SK-N-SH treated with all-trans-retinoic acid at 6 μM for 48 hours (cell line): ENCODE results near the gene NEGR1.

ENCODE experiments used
- ATAC-seq: fragments of 200-7000 bp; cut with Tn5 transposase; 3 replicates; pipeline ENCODE4 v1.9.1; 2020; ENCODE audit warnings: mild to moderate bottlenecking, moderate library complexity
- ARNTL ChIP-seq: fragments of 450-650 bp; formaldehyde crosslinking; IDR thresholded peaks from 2 replicates; pipeline ENCODE4 v1.5.0; 2020; ENCODE audit warnings: low read depth, mild to moderate bottlenecking, moderate library complexity, borderline replicate concordance
- BACH2 ChIP-seq: fragments of 250-450 bp; sonication (Bioruptor Pico); IDR thresholded peaks from 2 replicates; pipeline ENCODE4 v1.9.0; 2021; ENCODE audit warnings: mild to moderate bottlenecking, borderline replicate concordance
- CREB5 ChIP-seq: fragments of 250-450 bp; sonication (Bioruptor Pico); IDR thresholded peaks from 2 replicates; pipeline ENCODE4 v1.5.1; 2020; ENCODE audit warnings: low read depth, mild to moderate bottlenecking, moderate library complexity
- CSDC2 ChIP-seq: fragments of 250-450 bp; sonication (Bioruptor Pico); IDR thresholded peaks from 2 replicates; pipeline ENCODE4 v1.5.0; 2020; ENCODE audit warnings: mild to moderate bottlenecking, moderate library complexity
- ESRRG ChIP-seq: fragments of 250-450 bp; sonication (Bioruptor Pico); IDR thresholded peaks from 2 replicates; pipeline ENCODE4 v1.6.1; 2021; ENCODE audit warnings: mild to moderate bottlenecking
- GLIS3 ChIP-seq: fragments of 250-450 bp; sonication (Bioruptor Pico); IDR thresholded peaks from 2 replicates; pipeline ENCODE4 v1.5.0; 2020; ENCODE audit warnings: mild to moderate bottlenecking, moderate library complexity
- ISL1 ChIP-seq: fragments of 250-450 bp; sonication (Bioruptor Pico); IDR thresholded peaks from 2 replicates; pipeline ENCODE4 v2.1.2; 2022; ENCODE audit warnings: mild to moderate bottlenecking, moderate library complexity
- OSR1 ChIP-seq: fragments of 250-450 bp; sonication (Bioruptor Pico); IDR thresholded peaks from 2 replicates; pipeline ENCODE4 v1.8.0; 2022; ENCODE audit warnings: moderate library complexity, mild to moderate bottlenecking, inconsistent platforms
- PATZ1 ChIP-seq: fragments of 250-450 bp; sonication (Bioruptor Pico); IDR thresholded peaks from 2 replicates; pipeline ENCODE4 v1.8.0; 2020; ENCODE audit warnings: mild to moderate bottlenecking, moderate library complexity, borderline replicate concordance
- RARB ChIP-seq: fragments of 250-450 bp; sonication (Bioruptor Pico); IDR thresholded peaks from 2 replicates; pipeline ENCODE4 v1.8.0; 2021; ENCODE audit warnings: mild to moderate bottlenecking, moderate library complexity
- SNAI2 ChIP-seq: fragments of 250-450 bp; sonication (Bioruptor Pico); IDR thresholded peaks from 2 replicates; pipeline ENCODE4 v1.5.0; 2020; ENCODE audit warnings: mild to moderate bottlenecking, moderate library complexity
- TCF4 ChIP-seq: fragments of 250-450 bp; sonication (Bioruptor Pico); IDR thresholded peaks from 2 replicates; pipeline ENCODE4 v1.8.0; 2021; ENCODE audit warnings: mild to moderate bottlenecking, moderate library complexity, borderline replicate concordance
- TOX ChIP-seq: fragments of 250-450 bp; sonication (Bioruptor Pico); IDR thresholded peaks from 2 replicates; pipeline ENCODE4 v1.8.0; 2021; ENCODE audit warnings: mild to moderate bottlenecking, moderate library complexity, borderline replicate concordance
- TSHZ2 ChIP-seq: fragments of 250-450 bp; sonication (Bioruptor Pico); IDR thresholded peaks from 2 replicates; pipeline ENCODE4 v1.5.0; 2020; ENCODE audit warnings: mild to moderate bottlenecking, moderate library complexity
- ZC3H10 ChIP-seq: fragments of 250-450 bp; sonication (Bioruptor Pico); IDR thresholded peaks from 2 replicates; pipeline ENCODE4 v1.5.1; 2021; ENCODE audit warnings: mild to moderate bottlenecking, moderate library complexity
- ZFP30 ChIP-seq: fragments of 450-650 bp; formaldehyde crosslinking; IDR thresholded peaks from 2 replicates; pipeline ENCODE4 v1.5.0; 2022; ENCODE audit warnings: mild to moderate bottlenecking, moderate library complexity
- ZNF565 ChIP-seq: fragments of 450-650 bp; formaldehyde crosslinking; conservative IDR thresholded peaks from 2 replicates; pipeline ENCODE4 v1.5.0; 2020; ENCODE audit warnings: low read depth, mild to moderate bottlenecking, moderate library complexity
- ZNF70 ChIP-seq: fragments of 450-650 bp; formaldehyde crosslinking; IDR thresholded peaks from 2 replicates; pipeline ENCODE4 v1.5.0; 2020; ENCODE audit warnings: mild to moderate bottlenecking, moderate library complexity
- ZNF8 ChIP-seq: fragments of 450-650 bp; formaldehyde crosslinking; IDR thresholded peaks from 2 replicates; pipeline ENCODE4 v1.5.0; 2020; ENCODE audit warnings: mild to moderate bottlenecking, moderate library complexity

The NEGR1 gene

GRCh38 chr1:72283022-72283306 lies 625 bp upstream of the NEGR1 start (continued):
- TF ChIP-seq PATZ1: no peak
- no peak for TF ChIP-seq ZFP30 (CRISPR knock-in tag)
- TF ChIP-seq TOX (CRISPR knock-in tag): no peak
- TF ChIP-seq SNAI2 (CRISPR knock-in tag): no peak
- TF ChIP-seq CSDC2: no peak
- no peak for TF ChIP-seq GLIS3 (CRISPR knock-in tag)
- no peak for TF ChIP-seq ESRRG (CRISPR knock-in tag)
- TF ChIP-seq ISL1 (CRISPR knock-in tag): no peak
- TF ChIP-seq ZNF8 (CRISPR knock-in tag): no peak
- TF ChIP-seq ARNTL: no peak
- no peak for TF ChIP-seq TCF4

GRCh38 chr1:72281637-72282270 lies 585 bp downstream of the NEGR1 start:
- ATAC-seq: no peak
- TF ChIP-seq RARB (CRISPR knock-in tag): no peak
- no peak for TF ChIP-seq TSHZ2
- TF ChIP-seq GLIS3 (CRISPR knock-in tag): no peak
- no peak for TF ChIP-seq ZNF8 (CRISPR knock-in tag)
- TF ChIP-seq SNAI2 (CRISPR knock-in tag): no peak
- no peak for TF ChIP-seq ZFP30 (CRISPR knock-in tag)
- TF ChIP-seq ZNF70 (CRISPR knock-in tag): no peak
- no peak for TF ChIP-seq ZNF565 (CRISPR knock-in tag)
- TF ChIP-seq, all 23 proteins: peak for 0

- TF ChIP-seq ZNF565 (CRISPR knock-in tag): no peak
- no peak for TF ChIP-seq PATZ1
- no peak for TF ChIP-seq GLIS3 (CRISPR knock-in tag)
- TF ChIP-seq TSHZ2: no peak
- TF ChIP-seq ISL1 (CRISPR knock-in tag): no peak
- TF ChIP-seq ARNTL: no peak
- TF ChIP-seq OSR1 (CRISPR knock-in tag): no peak
- TF ChIP-seq TCF4: no peak
- TF ChIP-seq CREB5 (CRISPR knock-in tag): no peak
- TF ChIP-seq BACH2: no peak
- no peak for TF ChIP-seq ESRRG (CRISPR knock-in tag)
- no peak for TF ChIP-seq ZC3H10
- no peak for ATAC-seq
These were observed 1.2 kb downstream of the NEGR1 start for GRCh38 chr1:72281144-72281543.
